ENCODE results near the gene CBX6. TPM values are rescaled to one million over a fixed set of nuclear protein-coding genes. Genes with fewer than 3 reads are reported as not detected.

CBX6 gene
- total and polyA plus RNA-seq, 3 donors from 2014 or later, result 18.7 to 33.1 (median 30.1) TPM

- no peak overlapping the region for H3K27ac ChIP-seq
- WGBS, 2 donors, result 42 to 63% methylated on average over 2 to 8 of the region's 8 CpGs
- no peaks in the 10 kb centered on the region for H3K36me3 ChIP-seq (ENCODE audit: low read depth, missing control alignments)
- no peak overlapping the region for H3K4me3 ChIP-seq
- H3K9me3 ChIP-seq, result no peaks in the 10 kb centered on the region
- no peaks in the 10 kb centered on the region for H3K27me3 ChIP-seq
- peaks cover 47% of the 10 kb centered on the region for H3K4me1 ChIP-seq
- peak; percentile 88 for DNase-seq
- intact Hi-C loops (cut with DNase I; ENCODE audit: low total_unique reads), result loop anchor here (10.0 kb wide), 1 partner anchor 136 kb away; no protein-coding TSS in a partner anchor
- TF ChIP-seq, protein P1, sequence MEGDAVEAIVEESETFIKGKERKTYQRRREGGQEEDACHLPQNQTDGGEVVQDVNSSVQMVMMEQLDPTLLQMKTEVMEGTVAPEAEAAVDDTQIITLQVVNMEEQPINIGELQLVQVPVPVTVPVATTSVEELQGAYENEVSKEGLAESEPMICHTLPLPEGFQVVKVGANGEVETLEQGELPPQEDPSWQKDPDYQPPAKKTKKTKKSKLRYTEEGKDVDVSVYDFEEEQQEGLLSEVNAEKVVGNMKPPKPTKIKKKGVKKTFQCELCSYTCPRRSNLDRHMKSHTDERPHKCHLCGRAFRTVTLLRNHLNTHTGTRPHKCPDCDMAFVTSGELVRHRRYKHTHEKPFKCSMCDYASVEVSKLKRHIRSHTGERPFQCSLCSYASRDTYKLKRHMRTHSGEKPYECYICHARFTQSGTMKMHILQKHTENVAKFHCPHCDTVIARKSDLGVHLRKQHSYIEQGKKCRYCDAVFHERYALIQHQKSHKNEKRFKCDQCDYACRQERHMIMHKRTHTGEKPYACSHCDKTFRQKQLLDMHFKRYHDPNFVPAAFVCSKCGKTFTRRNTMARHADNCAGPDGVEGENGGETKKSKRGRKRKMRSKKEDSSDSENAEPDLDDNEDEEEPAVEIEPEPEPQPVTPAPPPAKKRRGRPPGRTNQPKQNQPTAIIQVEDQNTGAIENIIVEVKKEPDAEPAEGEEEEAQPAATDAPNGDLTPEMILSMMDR (IDR thresholded peaks at IDR 0.05), result peak; percentile 81 to 96 (median 86)
- no peak for TF ChIP-seq POLR2A (IDR thresholded peaks at IDR 0.05)
These were observed 3.1 kb downstream of the CBX6 start for GRCh38 chr22:38868886-38869381.

DNA sequence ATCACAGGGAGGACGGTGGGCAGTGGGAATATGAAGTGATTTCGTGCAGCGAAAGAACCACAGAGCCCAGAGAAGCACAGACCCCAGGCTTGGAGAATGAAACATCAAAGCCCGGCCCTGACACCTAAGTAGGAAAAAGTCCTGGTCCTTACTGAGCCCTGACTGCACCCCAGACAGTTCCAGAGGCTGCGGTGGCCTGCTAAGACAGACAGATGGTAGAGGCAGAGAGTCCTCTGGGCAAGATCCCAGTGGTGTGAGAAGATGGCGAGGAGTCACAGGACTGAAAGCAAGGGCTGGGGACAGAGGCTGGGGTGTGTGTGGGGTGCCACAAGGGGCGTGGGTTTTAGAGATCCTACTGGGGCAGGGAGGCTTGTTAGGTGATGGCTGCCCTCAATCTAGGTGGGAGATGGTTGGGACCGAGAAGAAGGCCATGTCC lies 3.7 kb downstream of the CBX6 start:
- no peak for DNase-seq
- H3K27ac ChIP-seq, result no peak overlapping the region
- no peaks in the 10 kb centered on the region for H3K36me3 ChIP-seq (ENCODE audit: low read depth, missing control alignments)
- H3K4me1 ChIP-seq, result peaks cover 47% of the 10 kb centered on the region
- 84 to 89% methylated on average over 8 of the region's 8 CpGs for WGBS, 2 donors
- intact Hi-C loops (cut with DNase I; ENCODE audit: low total_unique reads), result loop anchor here (10.0 kb wide), 1 partner anchor 136 kb away; no protein-coding TSS in a partner anchor
- TF ChIP-seq POLR2A (IDR thresholded peaks at IDR 0.05), result no peak
- TF ChIP-seq, protein P1 (IDR thresholded peaks at IDR 0.05), result no peak
- H3K4me3 ChIP-seq, result no peak overlapping the region
- H3K27me3 ChIP-seq, result no peaks in the 10 kb centered on the region
- H3K9me3 ChIP-seq, result no peaks in the 10 kb centered on the region

- TF ChIP-seq, protein P1 (IDR thresholded peaks at IDR 0.05), result no peak
- TF ChIP-seq POLR2A (IDR thresholded peaks at IDR 0.05), result no peak
- Histone ChIP-seq H3K27ac (no peak overlapping the region), H3K4me1 (peaks cover 49% of the 10 kb centered on the region), H3K27me3 (no peaks in the 10 kb centered on the region), H3K4me3 (no peak overlapping the region), H3K36me3 (ENCODE audit: low read depth, missing control alignments) (no peaks in the 10 kb centered on the region), H3K9me3 (no peaks in the 10 kb centered on the region)
- DNase-seq, result no peak
- intact Hi-C loops (cut with DNase I; ENCODE audit: low total_unique reads), result loop anchor here (10.0 kb wide), 1 partner anchor 137 kb away; no protein-coding TSS in a partner anchor
- WGBS, 2 donors, result 82 to 85% methylated on average over 11 to 18 of the region's 18 CpGs
These were observed 4.3 kb downstream of the CBX6 start for GRCh38 chr22:38867471-38868285.

DNA sequence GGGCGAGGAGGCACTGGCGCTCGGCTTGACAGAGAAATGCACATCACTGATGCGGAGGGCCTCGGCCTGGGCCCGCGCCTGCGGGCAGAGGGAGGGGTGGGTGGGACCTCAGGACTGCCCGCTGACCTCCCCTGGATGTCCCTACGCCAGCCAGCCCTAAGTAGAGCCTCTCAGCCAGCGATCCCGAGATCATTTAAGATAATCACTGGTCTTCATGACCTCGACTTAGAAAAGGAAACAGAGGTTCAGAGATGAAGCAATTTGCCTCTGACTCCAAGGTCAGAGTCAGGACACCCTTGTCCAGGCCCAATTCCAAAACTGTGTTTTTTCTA lies 4.9 kb downstream of the CBX6 start:
- Histone ChIP-seq H3K27me3 (no peaks in the 10 kb centered on the region), H3K9me3 (no peaks in the 10 kb centered on the region), H3K4me1 (peaks cover 49% of the 10 kb centered on the region), H3K4me3 (no peak overlapping the region), H3K27ac (no peak overlapping the region), H3K36me3 (ENCODE audit: low read depth, missing control alignments) (no peaks in the 10 kb centered on the region)
- TF ChIP-seq POLR2A (IDR thresholded peaks at IDR 0.05), result no peak
- TF ChIP-seq, protein P1 (IDR thresholded peaks at IDR 0.05), result no peak
- no peak for DNase-seq
- WGBS, 2 donors, result 53 to 56% methylated on average over 8 to 13 of the region's 13 CpGs
- intact Hi-C loops (cut with DNase I; ENCODE audit: low total_unique reads), result loop anchor here (10.0 kb wide), 1 partner anchor 138 kb away; no protein-coding TSS in a partner anchor
